Fibroblast of peridontal ligament (primary cell): Measurements from ENCODE around the gene KIAA1217.
A peak's percentile ranks its signal among the peaks of the same experiment; 100 is the strongest.

ENCODE experiments used
- DNase-seq: peaks from one replicate; pipeline ENCODE4 v3.0.0-alpha.2; 2010; ENCODE audit errors: extremely low read depth

The KIAA1217 gene

DNA sequence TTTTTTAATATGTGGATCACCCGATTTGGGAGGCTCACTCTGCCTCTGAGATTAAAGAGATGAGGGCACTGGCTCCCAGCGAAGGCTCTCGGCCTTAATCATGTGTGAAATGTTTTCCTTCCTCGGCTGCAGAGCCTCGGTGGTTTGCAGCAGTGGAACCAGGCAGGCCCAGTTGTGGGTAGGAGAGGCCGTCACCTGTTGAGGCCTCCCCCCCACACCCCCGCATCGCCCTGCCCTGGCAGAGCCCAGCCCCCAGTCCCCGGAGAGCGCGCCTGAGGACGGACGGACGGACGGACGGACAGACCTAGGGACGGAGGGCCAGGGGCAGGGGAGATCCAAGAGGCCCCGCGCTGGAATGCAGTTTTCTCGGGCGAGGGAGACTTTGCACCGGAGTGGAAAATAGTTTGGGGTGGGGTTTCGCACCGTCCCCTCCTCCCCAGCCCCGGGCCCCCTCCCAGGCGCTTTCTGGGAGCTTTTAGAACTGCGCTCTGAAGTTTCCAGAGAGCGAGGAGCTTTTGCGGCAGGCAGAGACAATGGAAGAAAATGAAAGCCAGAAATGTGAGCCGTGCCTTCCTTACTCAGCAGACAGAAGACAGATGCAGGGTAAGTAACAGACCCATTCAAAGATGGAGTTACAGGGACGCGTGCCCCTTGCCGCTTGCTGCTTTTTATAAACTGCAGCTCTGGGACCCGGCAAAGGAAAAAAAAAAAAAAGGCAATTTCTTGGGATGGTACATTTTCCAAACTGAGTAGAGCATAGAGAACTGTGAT lies at the start of gene KIAA1217:
KIAA1217 (plus strand) TSS at position 478 of the 771 bp plus-strand sequence; CDS start at position 534, 56 bp downstream.
- DNase-seq: peak; percentile 39

GRCh38 chr10:24162206-24162985 lies 46.5 kb upstream of the KIAA1217 start:
- no peak for DNase-seq

DNA sequence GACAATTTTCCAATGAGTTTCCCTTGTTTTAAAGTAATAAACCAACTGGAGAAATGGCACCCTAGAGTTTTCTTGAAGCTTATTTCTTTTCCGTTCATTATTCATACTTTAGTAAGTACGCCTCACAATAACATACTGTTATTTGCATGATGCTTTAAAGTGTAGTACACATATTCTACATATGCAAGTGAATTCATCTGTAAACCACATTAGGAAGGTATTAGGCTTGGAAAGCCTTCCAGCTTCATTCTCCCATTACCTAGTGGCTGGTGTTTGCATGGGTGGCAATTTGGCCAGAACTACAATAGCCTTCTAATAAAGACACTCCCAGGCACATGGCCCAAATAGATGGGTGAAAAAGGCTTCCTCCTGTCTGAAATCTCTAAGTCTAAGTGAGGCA lies 45.5 kb upstream of the KIAA1217 start:
- no peak for DNase-seq

GRCh38 chr10:24168258-24169170 lies 40.4 kb upstream of the KIAA1217 start:
- DNase-seq: no peak

DNA sequence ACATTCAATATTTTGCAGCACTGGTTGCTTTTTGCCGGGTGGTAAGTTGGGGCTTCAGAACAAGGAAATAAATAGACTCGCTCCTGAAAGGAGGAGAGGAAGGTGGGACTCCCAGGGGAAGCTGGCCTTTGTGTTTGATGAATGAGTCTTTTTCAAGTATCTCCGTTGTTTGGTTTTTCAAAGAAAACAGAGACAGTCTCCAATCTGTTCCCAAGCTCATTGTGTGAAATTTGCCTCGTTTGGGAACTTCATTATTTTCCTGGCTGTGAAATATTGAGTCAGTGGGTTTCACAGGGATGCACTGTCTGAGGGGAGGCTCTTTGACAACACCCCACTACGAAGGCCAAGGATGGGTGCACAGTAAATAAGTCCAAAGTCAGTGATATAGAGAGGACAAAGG lies 38.7 kb upstream of the KIAA1217 start:
- no peak for DNase-seq

- DNase-seq: no peak
These were observed 36.0 kb upstream of the KIAA1217 start for GRCh38 chr10:24172909-24173308.

GRCh38 chr10:24174014-24174413 lies 34.9 kb upstream of the KIAA1217 start:
- DNase-seq: no peak

DNA sequence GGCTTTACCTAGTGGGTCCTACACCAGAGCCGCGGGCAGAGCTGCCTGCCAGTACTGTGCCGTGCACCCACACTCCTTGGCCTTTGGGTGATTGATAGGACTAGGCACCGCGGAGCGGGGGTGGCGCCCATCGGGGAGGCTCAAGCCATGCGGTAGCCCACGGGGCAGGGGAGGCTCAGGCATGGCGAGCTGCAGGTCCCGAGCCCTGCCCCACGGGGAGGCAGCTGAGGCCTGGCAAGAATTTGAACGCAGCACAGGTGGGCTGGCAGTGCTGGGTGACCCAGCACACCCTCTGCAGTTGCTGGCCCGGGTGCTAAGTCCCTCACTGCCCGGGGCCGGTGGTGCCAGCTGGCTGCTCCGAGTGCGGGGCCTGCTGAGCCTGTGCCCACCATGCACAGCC lies 32.3 kb upstream of the KIAA1217 start:
- DNase-seq: no peak

GRCh38 chr10:24177636-24178035 lies 31.3 kb upstream of the KIAA1217 start:
- no peak for DNase-seq

DNA sequence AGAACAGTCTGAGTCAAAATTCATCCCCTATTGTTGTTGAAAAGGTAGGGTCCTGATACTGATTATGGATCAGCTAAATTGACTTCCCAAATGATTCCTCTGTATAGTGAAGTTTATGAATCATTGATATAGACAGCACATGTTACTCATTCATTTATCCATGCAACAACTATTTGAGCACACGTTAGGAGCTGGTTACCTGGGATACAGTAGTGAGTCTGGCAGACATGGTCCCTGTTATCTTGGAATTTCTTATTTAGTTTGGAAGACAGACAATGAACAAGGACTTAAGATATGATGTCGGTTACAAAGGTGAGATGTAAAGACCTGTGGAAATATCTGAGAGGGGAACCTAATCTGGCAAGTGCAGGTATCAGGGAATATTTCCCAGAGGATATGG lies 28.0 kb upstream of the KIAA1217 start:
- DNase-seq: no peak

DNA sequence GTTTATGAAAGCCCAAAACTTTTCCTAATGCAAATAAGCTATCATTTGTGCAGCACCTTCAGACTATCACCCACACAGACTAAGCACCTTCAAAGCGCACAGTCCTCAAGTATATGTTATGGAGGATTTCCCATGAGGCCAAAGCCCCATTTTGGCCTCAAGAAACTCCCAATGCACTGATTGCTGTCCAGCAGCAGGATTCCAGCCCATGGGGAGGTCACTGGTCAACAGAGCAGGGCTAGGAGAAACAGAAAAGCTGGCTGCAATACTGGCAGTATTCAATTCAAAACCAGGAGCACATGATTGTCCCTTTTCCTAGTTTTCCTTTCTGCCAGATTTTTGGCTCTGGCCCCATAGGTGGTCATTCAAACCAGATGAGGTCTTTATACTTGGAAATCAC lies 24.5 kb upstream of the KIAA1217 start:
- no peak for DNase-seq

GRCh38 chr10:24193330-24193729 lies 15.6 kb upstream of the KIAA1217 start:
- no peak for DNase-seq

GRCh38 chr10:24197263-24197662 lies 11.7 kb upstream of the KIAA1217 start:
- DNase-seq: no peak

GRCh38 chr10:24201503-24202180 lies 7.3 kb upstream of the KIAA1217 start:
- no peak for DNase-seq

DNA sequence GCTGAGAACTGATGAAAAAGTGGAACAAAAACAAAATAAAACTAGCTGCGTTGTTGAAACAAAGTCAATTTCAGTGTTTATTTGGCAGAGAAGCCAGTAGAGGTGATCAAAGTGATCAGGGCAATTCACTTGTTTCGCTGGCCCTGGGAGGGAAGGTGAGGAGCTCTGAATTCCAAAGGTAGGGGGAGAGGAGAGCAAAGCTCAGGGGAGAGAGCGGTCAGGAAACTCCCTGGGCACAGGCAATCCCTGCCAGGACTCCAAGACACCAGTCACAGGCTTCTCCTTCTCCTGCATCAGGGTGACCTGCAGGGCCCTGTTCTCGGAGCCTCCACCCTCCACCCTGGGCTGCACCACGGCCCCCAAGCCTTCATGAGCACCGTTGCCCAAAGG lies 6.8 kb upstream of the KIAA1217 start:
- no peak for DNase-seq

DNA sequence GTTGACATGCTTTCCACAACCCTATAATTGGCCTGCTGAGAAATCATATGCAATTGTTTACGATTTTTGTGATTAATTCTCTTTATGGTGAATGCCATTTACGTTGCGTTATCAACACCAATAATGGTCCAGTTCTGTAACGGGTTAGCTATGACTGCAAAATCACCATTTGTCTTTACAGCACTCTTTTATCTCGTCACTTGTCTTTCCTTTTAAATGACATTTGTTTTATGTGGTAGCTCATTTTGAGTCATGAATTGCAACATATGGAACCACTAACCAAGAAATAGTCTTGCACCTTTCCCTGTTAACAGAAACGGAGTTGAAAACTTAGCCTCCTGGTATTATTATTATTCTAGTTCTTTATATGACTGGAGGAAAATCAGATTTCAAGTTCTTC lies 3.1 kb upstream of the KIAA1217 start:
- no peak for DNase-seq

DNA sequence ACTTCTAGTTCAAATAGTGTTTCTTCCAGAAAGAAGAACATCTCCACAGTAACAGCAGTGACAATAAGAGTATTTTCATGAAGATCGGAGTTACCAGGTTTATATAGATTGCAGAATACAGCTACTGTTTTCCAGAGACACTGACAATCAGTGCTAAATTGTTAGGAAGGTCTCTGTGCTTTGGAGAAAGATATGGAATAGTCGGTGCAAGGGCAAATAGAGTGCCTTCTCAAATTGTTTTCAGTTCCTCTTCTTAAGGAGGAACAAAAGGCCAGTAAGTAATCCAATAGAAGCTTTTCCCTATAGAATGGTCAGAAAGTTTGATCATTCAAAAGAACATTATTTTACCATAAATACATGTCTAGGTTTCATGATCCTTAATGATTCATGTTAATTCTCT lies 2.6 kb upstream of the KIAA1217 start:
- no peak for DNase-seq

DNA sequence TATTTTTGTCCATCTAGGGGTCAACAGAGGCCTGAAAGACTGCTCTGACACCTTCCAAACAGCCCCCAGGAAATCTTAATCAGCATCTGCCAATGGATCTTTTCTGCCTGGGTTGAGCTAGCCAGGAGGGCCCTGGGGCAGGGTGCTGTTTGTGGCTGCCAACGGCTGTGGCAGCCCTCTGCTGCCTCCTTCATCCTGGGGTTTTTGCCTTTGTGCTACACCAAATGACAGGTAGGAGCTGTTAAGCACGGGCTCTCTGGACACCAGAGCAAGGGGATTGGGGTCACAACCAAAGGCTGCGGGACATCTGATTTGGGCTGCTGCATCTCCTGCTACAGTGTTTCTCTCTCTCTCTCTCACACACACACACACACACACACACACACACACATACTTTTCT lies 2.0 kb upstream of the KIAA1217 start:
- DNase-seq: no peak

DNA sequence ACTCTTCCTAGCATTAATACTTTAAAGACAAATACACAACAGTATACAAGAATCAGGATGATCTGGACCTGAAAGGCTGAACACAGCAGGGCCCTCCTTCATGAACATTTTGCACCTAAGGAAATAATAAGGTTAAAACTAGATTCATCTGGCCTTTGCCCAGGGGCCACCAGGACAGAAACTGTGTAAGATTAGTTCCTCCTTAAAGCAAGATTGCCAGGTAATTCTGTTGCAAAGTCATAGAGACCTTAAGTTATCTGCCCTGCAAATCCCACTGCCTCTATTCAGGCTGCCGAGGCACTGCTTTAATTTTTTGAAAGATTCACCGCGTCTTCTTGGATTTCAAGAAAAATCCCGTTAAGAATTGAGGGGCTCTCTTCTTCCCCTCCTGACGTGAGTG lies 1.6 kb upstream of the KIAA1217 start:
- no peak for DNase-seq

GRCh38 chr10:24207781-24208611 lies 942 bp upstream of the KIAA1217 start:
- DNase-seq: peak; percentile 7

GRCh38 chr10:24209432-24209771 lies 464 bp downstream of the KIAA1217 start:
- DNase-seq: peak; percentile 15
